GM18861 (cell line): ENCODE measurements around the gene KCNIP1.

Experiments
- ATAC-seq: cut with Tn5 transposase; IDR thresholded peaks from one replicate; pipeline ENCODE4 v1.9.1; 2021; ENCODE audit not compliant: unreplicated experiment

The KCNIP1 gene

GRCh38 chr5:170625221-170626165, 121.7 kb downstream of the KCNIP1 start:
- no peak for ATAC-seq

GRCh38 chr5:170626507-170627150, 122.8 kb downstream of the KCNIP1 start:
- ATAC-seq = no peak

DNA sequence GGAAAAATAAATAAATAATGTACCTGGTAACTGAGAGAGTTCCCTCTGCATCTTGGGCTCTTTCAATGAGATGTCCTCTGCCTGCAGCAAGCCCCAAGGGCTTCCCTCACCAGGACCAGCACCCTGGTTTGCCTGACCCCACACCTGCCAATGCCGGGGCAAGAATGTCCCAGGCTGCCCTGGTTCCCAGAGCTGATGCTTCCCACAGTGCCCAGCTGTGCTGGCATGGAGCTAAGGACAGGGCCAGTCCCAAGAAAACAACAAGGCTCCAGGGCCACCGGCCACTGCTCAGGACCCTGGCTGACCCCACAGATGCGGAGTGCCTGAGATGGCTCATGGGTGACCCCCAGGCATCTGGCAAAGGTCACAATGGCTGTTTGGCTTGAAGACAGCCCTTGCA, 123.5 kb downstream of the KCNIP1 start:
- no peak for ATAC-seq

GRCh38 chr5:170628028-170628427, 124.2 kb downstream of the KCNIP1 start:
- ATAC-seq = no peak

DNA sequence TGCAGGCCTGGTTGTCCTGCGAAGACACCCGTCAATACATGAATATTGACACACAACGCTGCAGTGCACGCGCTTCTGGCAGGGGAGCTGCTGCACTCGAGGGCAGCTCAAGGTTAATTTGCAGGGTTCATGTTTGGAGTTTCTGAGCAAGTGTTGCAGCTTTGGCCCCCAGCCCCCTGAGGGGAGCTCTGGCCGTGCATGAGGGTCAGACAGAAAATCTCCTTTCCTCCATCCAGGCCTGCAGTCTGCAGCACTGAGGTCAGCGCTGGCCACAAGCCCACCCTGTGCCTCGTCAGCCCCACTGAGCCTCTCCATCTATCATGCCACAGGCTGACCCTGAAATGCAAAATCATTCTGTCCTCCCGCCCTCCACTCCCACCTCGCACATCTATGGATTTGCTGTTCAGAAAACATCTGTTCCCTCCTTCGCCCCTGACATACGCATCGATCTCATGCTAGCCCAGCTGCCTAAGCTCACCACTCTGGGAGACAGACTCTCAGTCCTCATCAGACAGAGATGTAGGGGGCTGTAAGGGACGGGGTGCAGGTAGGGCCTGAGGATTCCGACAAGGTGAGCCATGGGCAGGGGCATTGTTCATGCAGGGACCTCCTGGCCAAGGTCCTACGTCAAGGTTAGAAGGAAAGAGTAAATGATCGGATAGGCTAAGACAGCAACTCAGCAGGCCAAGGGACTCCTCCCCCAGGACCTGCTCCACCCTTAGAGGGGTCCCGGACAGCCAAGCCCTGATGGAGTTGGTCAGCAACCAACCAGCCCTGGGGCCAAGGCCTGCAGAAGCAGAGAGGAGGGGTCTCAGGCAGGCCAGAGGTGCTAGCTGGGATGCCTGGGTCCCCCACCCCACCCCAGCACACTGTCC, 125.1 kb downstream of the KCNIP1 start:
- ATAC-seq = no peak

DNA sequence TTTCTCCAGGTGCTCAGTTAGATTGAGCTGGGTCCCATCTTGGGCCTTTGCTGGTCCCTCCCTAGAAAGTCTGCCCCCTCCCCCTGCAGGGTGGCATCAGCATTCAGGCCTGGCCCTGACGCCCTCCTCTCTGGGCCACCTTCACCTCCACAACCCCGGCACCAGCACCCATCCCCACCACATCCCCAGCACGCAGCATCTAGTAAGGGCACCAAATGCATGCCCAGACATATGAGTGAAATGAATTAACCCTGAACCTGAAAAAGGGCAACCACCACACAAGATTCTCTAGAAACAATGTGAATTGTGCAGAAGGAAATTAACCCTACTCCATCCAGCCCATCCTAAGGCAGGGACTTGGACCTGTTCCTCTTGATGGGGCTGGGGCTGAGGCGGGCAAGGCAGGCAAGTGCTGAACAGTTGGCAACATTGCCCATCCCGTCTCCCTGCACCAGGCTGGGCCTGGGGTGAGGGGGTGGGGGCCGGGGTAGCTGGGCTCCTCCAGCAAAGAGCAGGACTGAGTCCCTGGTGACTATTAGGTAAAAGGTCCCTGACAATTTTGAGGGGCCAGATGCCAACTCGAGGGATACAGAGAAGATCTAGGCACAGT, 125.9 kb downstream of the KCNIP1 start:
- no peak for ATAC-seq

DNA sequence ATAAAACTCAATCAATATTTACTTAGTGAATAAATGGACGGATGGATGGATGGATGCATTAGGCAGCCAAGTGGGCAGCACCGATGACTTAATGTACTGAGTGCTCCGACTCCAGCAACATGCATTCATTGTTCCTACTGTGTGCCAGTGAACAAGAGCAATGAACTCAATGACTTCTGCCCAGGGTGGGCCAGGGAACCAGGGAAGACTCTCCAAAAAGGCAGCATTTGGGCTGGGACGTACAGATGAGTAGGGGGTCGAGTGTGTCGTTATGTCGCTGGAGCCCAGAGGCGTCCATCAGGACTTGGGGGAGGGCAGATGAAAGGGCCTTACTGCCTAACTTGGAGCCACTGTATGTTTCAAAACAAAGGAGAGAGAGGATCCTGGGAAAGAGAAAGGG, 126.4 kb downstream of the KCNIP1 start:
- no peak for ATAC-seq

DNA sequence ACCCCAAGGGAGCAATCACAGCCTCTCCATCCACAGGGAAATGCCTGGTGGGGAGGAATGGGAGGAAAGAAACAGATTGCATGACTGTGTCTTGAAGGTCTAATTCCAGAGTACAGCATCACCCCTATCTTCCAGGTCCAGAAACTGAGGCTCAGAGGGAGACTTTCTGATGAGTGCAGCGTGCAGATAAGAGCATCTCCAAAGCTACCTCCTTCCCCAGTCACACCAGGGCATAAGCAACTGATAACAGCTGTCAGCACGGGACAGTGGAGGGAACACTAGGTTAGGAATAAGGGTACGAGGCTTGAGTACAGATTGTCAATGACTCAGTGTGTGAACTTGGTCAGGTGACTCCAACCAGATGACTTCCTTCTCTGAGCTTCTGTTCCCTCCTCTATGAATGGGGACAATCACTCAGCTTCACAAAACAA, 126.9 kb downstream of the KCNIP1 start:
- ATAC-seq = no peak

DNA sequence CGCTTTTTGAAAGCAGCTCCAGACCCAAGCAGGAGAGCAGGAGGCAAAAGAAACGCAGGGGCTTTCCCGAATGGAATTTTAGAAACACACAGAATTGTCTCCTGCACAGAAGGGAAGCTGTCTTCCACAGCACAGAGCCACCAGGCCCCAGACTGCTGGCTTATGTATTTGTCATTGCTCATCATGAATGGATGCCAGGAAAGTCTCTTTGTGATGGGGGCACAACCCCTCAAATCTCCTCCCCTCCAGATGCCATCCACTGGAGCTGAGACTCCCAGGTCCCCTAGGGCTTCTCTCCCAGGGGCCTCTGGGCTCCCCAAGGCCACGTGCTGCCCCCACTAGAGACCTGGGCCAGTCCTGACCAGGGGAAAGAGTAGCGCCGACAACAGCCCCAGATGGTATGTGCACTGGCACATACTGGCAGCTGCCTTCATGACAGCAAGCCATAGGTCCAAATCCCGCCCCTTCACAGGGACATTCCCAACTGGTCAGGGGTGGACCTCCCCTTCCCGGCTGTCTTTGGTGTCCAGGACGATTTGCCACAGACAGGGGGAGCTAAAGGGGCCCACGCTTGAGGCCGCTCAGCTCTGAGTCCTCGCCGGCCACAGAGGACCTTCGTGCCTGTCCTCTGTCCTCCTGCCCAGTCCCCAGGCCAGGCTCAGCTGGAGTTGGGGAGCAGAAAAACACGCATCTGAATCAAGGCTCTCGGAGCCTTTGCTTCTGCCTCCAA, 127.8 kb downstream of the KCNIP1 start:
- ATAC-seq = no peak

GRCh38 chr5:170632266-170632984, 128.6 kb downstream of the KCNIP1 start:
- no peak for ATAC-seq

- ATAC-seq = no peak
Measured at GRCh38 chr5:170632985-170633234, 129.1 kb downstream of the KCNIP1 start.

- no peak for ATAC-seq
Measured at GRCh38 chr5:170633235-170634081, 129.6 kb downstream of the KCNIP1 start.

DNA sequence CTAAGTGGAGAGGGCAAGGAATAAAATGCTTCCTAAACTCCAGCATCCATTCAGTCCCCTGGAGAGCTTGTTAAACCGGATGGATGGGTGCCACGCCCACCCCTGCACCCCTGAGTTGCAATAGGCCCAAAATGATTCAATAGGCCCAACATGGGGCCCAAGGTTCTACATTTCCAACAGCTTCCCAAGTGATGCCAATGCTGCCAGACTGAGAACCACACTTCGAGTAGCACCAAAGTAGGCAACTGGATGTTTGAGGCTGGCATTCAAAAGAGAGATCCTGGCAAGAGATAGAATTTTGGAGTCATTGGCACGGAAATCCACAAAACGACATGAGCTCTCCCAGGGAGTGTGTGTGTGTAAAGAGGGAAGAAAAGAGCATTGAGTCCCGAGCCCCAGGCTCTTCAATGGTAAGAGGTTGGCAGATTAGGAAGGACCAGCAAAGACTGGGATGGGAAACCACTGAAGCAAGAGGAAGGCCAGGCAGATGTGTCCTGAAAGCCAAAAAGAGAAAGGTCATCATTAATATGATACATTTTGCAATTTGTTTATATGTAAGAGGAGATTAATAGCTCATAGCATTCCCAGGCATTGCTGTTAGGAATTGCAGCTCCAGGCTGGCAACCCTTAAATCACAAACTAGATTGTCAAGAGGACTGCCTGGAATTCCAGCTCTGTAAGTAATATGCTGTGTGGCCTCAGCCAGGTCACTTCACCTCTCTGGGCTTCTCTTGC, 130.6 kb downstream of the KCNIP1 start:
- no peak for ATAC-seq

GRCh38 chr5:170635706-170636105, 131.9 kb downstream of the KCNIP1 start:
- ATAC-seq = no peak

- no peak for ATAC-seq
Measured at GRCh38 chr5:170636206-170636605, 132.4 kb downstream of the KCNIP1 start.

GRCh38 chr5:170636801-170637477, 133.1 kb downstream of the KCNIP1 start:
- ATAC-seq = no peak

GRCh38 chr5:170638051-170638450, 134.2 kb downstream of the KCNIP1 start:
- ATAC-seq = no peak
